ENCODE measurements around the gene PAIP1. TPM values are rescaled to one million over a fixed set of nuclear protein-coding genes. Genes with fewer than 3 reads are reported as not detected.

PAIP1 gene
- total and polyA plus RNA-seq, 11 donors: 84.7 to 173 (median 131) TPM

- ATAC-seq (no peak), DNase-seq (no peak)
- Histone ChIP-seq H3K27me3 (no peaks in the 10 kb centered on the region), H3K36me3 (no peaks in the 10 kb centered on the region), H3K4me1 (peaks cover 0 to 34% (median 18%) of the 10 kb centered on the region in 12 donors), H3K4me3 (no peak overlapping the region), H3K9me3 (no peaks in the 10 kb centered on the region), H3K27ac (no peak overlapping the region)
- TF ChIP-seq, protein P1, sequence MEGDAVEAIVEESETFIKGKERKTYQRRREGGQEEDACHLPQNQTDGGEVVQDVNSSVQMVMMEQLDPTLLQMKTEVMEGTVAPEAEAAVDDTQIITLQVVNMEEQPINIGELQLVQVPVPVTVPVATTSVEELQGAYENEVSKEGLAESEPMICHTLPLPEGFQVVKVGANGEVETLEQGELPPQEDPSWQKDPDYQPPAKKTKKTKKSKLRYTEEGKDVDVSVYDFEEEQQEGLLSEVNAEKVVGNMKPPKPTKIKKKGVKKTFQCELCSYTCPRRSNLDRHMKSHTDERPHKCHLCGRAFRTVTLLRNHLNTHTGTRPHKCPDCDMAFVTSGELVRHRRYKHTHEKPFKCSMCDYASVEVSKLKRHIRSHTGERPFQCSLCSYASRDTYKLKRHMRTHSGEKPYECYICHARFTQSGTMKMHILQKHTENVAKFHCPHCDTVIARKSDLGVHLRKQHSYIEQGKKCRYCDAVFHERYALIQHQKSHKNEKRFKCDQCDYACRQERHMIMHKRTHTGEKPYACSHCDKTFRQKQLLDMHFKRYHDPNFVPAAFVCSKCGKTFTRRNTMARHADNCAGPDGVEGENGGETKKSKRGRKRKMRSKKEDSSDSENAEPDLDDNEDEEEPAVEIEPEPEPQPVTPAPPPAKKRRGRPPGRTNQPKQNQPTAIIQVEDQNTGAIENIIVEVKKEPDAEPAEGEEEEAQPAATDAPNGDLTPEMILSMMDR (IDR thresholded peaks at IDR 0.05): no peak
- TF ChIP-seq POLR2A (IDR thresholded peaks at IDR 0.05): no peak
- intact Hi-C loops (cut with DNase I): no loop called here
- 75 to 79% (median 76%) methylated on average over 4 of the region's 4 CpGs for WGBS, 4 donors
Measured at GRCh38 chr5:43569236-43569746, 12.4 kb upstream of the PAIP1 start.

GRCh38 chr5:43567967-43568366 lies 11.1 kb upstream of the PAIP1 start:
- Histone ChIP-seq H3K9me3 (no peaks in the 10 kb centered on the region), H3K4me3 (no peak overlapping the region), H3K4me1 (peaks cover 0 to 32% (median 16%) of the 10 kb centered on the region in 12 donors), H3K27me3 (no peaks in the 10 kb centered on the region), H3K36me3 (no peaks in the 10 kb centered on the region), H3K27ac (no peak overlapping the region)
- ATAC-seq: no peak
- WGBS, 4 donors: 77 to 85% (median 83%) methylated on average over 3 of the region's 3 CpGs
- intact Hi-C loops (cut with DNase I): no loop called here
- TF ChIP-seq, protein P1 (IDR thresholded peaks at IDR 0.05): no peak
- TF ChIP-seq POLR2A (IDR thresholded peaks at IDR 0.05): no peak
- DNase-seq: no peak

DNA sequence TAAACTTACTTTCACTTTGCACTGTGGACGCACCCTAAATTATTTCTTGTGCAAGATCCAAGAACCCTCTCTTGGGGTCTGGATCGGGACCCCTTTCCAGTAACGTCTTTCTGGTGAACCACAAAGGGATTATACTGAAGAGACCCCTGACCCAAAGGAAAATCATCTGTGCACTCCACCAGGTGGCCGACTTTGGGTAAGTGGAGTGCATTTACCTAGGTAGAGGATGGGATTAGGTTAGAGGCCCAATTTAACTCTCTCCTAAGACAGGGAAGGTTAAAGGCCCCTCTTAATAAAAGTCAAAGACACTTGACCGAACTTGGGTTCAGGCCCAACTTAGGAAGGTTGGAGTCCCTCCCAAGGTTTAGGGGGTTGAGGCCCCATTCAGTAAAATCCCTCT lies 8.2 kb upstream of the PAIP1 start:
- no peak for TF ChIP-seq POLR2A (IDR thresholded peaks at IDR 0.05)
- TF ChIP-seq, protein P1 (IDR thresholded peaks at IDR 0.05): no peak
- H3K27ac ChIP-seq: no peak overlapping the region
- intact Hi-C loops (cut with DNase I): no loop called here
- peaks cover 0 to 9% (median 0%) of the 10 kb centered on the region in 12 donors for H3K4me1 ChIP-seq
- no peaks in the 10 kb centered on the region for H3K36me3 ChIP-seq
- H3K9me3 ChIP-seq: no peaks in the 10 kb centered on the region
- no peak overlapping the region for H3K4me3 ChIP-seq
- ATAC-seq: no peak
- peaks cover 0 to 4% (median 0%) of the 10 kb centered on the region in 9 donors for H3K27me3 ChIP-seq
- 87 to 94% (median 91%) methylated on average over 5 of the region's 5 CpGs for WGBS, 4 donors
- no peak for DNase-seq

DNA sequence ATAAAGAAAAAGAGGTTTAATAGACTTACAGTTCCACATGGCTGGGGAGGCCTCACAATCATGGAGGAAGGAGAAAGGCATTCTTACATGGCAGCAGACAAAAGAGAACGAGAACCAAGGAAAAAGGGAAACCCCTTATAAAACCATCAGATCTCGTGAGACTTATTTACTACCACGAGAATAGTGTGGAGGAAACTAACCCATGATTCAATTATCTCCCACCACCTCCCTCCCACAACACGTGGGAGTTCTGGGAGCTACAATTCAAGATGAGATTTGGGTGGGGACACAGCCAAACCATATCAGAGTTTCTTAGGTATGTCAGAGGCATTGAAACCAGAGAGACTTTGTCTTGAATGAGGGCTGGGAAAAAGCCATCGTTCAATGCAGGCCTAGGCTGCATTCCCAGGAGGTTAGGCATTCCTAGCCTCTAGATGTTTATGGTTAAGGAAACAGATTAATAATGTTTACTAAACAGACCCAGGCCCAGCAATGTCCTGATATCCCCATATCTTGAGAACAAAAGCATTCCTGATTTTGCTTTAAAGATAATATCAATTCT lies 7.5 kb upstream of the PAIP1 start:
- H3K27me3 ChIP-seq: peaks cover 0 to 4% (median 0%) of the 10 kb centered on the region in 9 donors
- 59 to 65% (median 62%) methylated on average over 5 of the region's 5 CpGs for WGBS, 4 donors
- H3K27ac ChIP-seq: no peak overlapping the region
- DNase-seq (no peak), ATAC-seq (no peak)
- no peaks in the 10 kb centered on the region for H3K9me3 ChIP-seq
- no peak for TF ChIP-seq POLR2A (IDR thresholded peaks at IDR 0.05)
- TF ChIP-seq, protein P1 (IDR thresholded peaks at IDR 0.05): no peak
- H3K36me3 ChIP-seq: no peaks in the 10 kb centered on the region
- H3K4me1 ChIP-seq: peaks cover 0 to 9% (median 0%) of the 10 kb centered on the region in 12 donors
- no peak overlapping the region for H3K4me3 ChIP-seq
- intact Hi-C loops (cut with DNase I): no loop called here
